Loucy (cell line): ENCODE measurements around the gene OAS1.

Source experiments
- EZH2phosphoT487 ChIP-seq: fragments of 200-600 bp; IDR thresholded peaks from 2 replicates; pipeline ENCODE4 v1.6.1; 2018; ENCODE audit warnings: antibody characterized with exemption, mild to moderate bottlenecking, moderate library complexity, borderline replicate concordance
- TF ChIP-seq, protein P1 (sequence below): fragments of 200-600 bp; sonication (generic); conservative IDR thresholded peaks from 2 replicates; pipeline ENCODE4 v1.5.1; 2014; ENCODE audit warnings: mild to moderate bottlenecking, antibody characterized with exemption, low read length

DNA sequence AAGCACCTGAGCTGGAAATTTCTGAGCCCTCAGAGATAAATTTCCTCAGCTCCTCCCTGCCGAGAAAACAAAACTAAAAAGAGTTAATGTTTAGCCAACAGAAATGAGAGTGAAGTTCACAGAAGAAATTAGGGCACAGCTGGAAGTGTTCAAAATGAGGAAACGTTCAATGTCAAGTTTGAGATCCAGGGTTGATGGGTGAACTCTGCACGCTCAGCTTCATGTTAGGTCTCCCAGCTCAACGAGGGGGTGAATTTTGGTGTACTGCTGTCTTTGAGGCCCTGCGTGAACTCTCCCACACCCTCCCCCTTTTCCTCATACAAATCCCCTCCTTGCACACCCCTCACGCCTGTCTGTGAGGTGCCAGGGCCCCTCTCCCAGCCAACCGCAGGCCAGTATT, 18.2 kb downstream of the OAS1 start:
- TF ChIP-seq, protein P1, sequence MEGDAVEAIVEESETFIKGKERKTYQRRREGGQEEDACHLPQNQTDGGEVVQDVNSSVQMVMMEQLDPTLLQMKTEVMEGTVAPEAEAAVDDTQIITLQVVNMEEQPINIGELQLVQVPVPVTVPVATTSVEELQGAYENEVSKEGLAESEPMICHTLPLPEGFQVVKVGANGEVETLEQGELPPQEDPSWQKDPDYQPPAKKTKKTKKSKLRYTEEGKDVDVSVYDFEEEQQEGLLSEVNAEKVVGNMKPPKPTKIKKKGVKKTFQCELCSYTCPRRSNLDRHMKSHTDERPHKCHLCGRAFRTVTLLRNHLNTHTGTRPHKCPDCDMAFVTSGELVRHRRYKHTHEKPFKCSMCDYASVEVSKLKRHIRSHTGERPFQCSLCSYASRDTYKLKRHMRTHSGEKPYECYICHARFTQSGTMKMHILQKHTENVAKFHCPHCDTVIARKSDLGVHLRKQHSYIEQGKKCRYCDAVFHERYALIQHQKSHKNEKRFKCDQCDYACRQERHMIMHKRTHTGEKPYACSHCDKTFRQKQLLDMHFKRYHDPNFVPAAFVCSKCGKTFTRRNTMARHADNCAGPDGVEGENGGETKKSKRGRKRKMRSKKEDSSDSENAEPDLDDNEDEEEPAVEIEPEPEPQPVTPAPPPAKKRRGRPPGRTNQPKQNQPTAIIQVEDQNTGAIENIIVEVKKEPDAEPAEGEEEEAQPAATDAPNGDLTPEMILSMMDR: no peak
- no peak for TF ChIP-seq EZH2phosphoT487
